Right lobe of liver (tissue), 6 donors: ENCODE measurements around the gene SH3RF3. TPM values are rescaled to one million over a fixed set of nuclear protein-coding genes. Genes with fewer than 3 reads are reported as not detected.
A peak's percentile ranks its signal among the peaks of the same experiment; 100 is the strongest.

Experiments used
- ATAC-seq, 4 donors: fragments of 200-7000 bp; cut with Tn5 transposase; one replicate each; pipeline ENCODE4 v1.9.1; 2020; ENCODE audit warnings: mild to moderate bottlenecking in 4 of 4, moderate library complexity in 4 of 4
- DNase-seq, 3 donors: peaks; one replicate each; pipeline ENCODE4 v3.0.0-alpha.2; 2020
- H3K27ac ChIP-seq, 3 donors: fragments of 200-600 bp; one replicate each; pipeline ENCODE4 v1.8.0; 2022
- H3K27me3 ChIP-seq, 2 donors: fragments of 200-600 bp; one replicate each; pipeline ENCODE4 v1.8.0; 2022
- H3K36me3 ChIP-seq, 4 donors: fragments of 200-600 bp; sonication (generic) in 1 of 4; one replicate each; pipeline versions ENCODE4 v1.5.1 to v1.8.0; 2017 to 2022; ENCODE audit warnings: control low read depth in 1 of 4
- H3K4me1 ChIP-seq, 4 donors: fragments of 200-600 bp; sonication (generic) in 1 of 4; one replicate each; pipeline versions ENCODE4 v1.5.1 to v1.8.0; 2017 to 2022; ENCODE audit warnings: control low read depth in 1 of 4
- H3K4me3 ChIP-seq, 3 donors: fragments of 200-600 bp; one replicate each; pipeline ENCODE4 v1.8.0; 2022
- H3K9me3 ChIP-seq, 4 donors: fragments of 200-600 bp; sonication (generic) in 1 of 4; one replicate each; pipeline versions ENCODE4 v1.5.1 to v1.8.0; 2017 to 2022; ENCODE audit warnings: control low read depth in 1 of 4
- CTCF ChIP-seq, 4 donors: fragments of 200-600 bp in 3 of 4; fragments of 450-650 bp in 1 of 4; IDR thresholded peaks; one replicate each; pipeline versions ENCODE4 v1.5.1 to v1.8.0; 2016 to 2022; ENCODE audit warnings: antibody characterized with exemption in 4 of 4, mild to moderate bottlenecking in 2 of 4
- POLR2A ChIP-seq: fragments of 450-650 bp; IDR thresholded peaks from one replicate; pipeline ENCODE4 v1.6.1; 2017; ENCODE audit warnings: antibody characterized with exemption, mild to moderate bottlenecking
- WGBS: methylation state at CpG from one replicate; pipeline ENCODE4 v1.1.6; 2018; ENCODE audit warnings: low coverage, low lambda C conversion rate; ENCODE audit not compliant: insufficient coverage; ENCODE audit errors: missing lambda C conversion rate; 5-methylcytosine and 5-hydroxymethylcytosine counted together
- intact Hi-C, 2 donors: fragments of 100-400 bp; cut with DNase I; formaldehyde crosslinking; loops; one replicate each; pipeline versions ENCODE4 v1.11.2 to v1.14.1; 2022
- total RNA-seq, 6 experiments: library from RNA; depleted of rRNA in 2 of 6; stranded (reverse); fragments of >200 nt in 2 of 6; fragmentation: NEBNext Ultra II Directional in 3 of 6; extraction: Animal tissue kit (Norgen Biotek cat#: 25700) in 3 of 6; gene quantifications; one replicate each; pipeline versions ENCODE4 v1.1.0 to v1.2.4, GENCODE V29; 2016 to 2023
- donor health status: DM: no; HTN: yes; CAD: no.
- donor health status: DM: no; HTN: no; CAD: no.
- donor health status: DM: no; HTN: no; CAD: no.
- donor health status: DM: no; HTN: yes; CAD: no.
- donor health status: DM: no; HTN: yes; CAD: no.

The SH3RF3 gene
- total RNA-seq, 6 experiments from 2014 or later = 0.68 to 1.6 (median 1.2) TPM

GRCh38 chr2:109437325-109438090 lies 308.5 kb downstream of the SH3RF3 start:
- intact Hi-C loops = no loop called here
- peak in 2 of 4 donors; percentile 45 to 55 for ATAC-seq
- Histone ChIP-seq H3K27me3 (no peaks in the 10 kb centered on the region), H3K36me3 (no peaks in the 10 kb centered on the region), H3K27ac (no peak overlapping the region), H3K4me3 (no peak overlapping the region), H3K4me1 (peaks cover 0 to 29% (median 0%) of the 10 kb centered on the region in 4 donors), H3K9me3 (no peaks in the 10 kb centered on the region)
- TF ChIP-seq POLR2A = no peak
- TF ChIP-seq CTCF (IDR thresholded peaks at IDR 0.05) = no peak
- WGBS = 69% methylated on average over 11 of the region's 15 CpGs
- no peak for DNase-seq

- no peaks in the 10 kb centered on the region for H3K27me3 ChIP-seq
- ATAC-seq = peak in 1 of 4 donors; percentile 3
- H3K9me3 ChIP-seq = no peaks in the 10 kb centered on the region
- no peak overlapping the region for H3K4me3 ChIP-seq
- intact Hi-C loops = no loop called here
- TF ChIP-seq POLR2A (no peak), CTCF (IDR thresholded peaks at IDR 0.05) (no peak)
- H3K27ac ChIP-seq = peak overlapping the region in 1 of 3 donors; percentile 38
- H3K4me1 ChIP-seq = peaks cover 0 to 29% (median 0%) of the 10 kb centered on the region in 4 donors
- H3K36me3 ChIP-seq = no peaks in the 10 kb centered on the region
- no peak for DNase-seq
- 83% methylated on average over 1 of the region's 1 CpG for WGBS
These were observed 309.1 kb downstream of the SH3RF3 start for GRCh38 chr2:109438146-109438545.

GRCh38 chr2:109438773-109439389 lies 309.9 kb downstream of the SH3RF3 start:
- Histone ChIP-seq H3K36me3 (no peaks in the 10 kb centered on the region), H3K4me3 (no peak overlapping the region), H3K4me1 (peaks cover 0 to 29% (median 0%) of the 10 kb centered on the region in 4 donors), H3K27ac (peak overlapping the region in 1 of 3 donors; percentile 47), H3K9me3 (no peaks in the 10 kb centered on the region), H3K27me3 (no peaks in the 10 kb centered on the region)
- ATAC-seq (peak in 3 of 4 donors; percentile 14 to 80 (median 77)), DNase-seq (peak in 2 of 3 donors; percentile 42 to 78)
- no peak for TF ChIP-seq CTCF (IDR thresholded peaks at IDR 0.05)
- TF ChIP-seq POLR2A = no peak
- WGBS = 80% methylated on average over 3 of the region's 8 CpGs
- intact Hi-C loops = no loop called here

GRCh38 chr2:109439390-109439786 lies 310.4 kb downstream of the SH3RF3 start:
- no peak for ATAC-seq
- Histone ChIP-seq H3K4me1 (peaks cover 0 to 29% (median 0%) of the 10 kb centered on the region in 4 donors), H3K36me3 (no peaks in the 10 kb centered on the region), H3K4me3 (no peak overlapping the region), H3K9me3 (no peaks in the 10 kb centered on the region), H3K27ac (peak overlapping the region in 1 of 3 donors; percentile 47), H3K27me3 (no peaks in the 10 kb centered on the region)
- TF ChIP-seq POLR2A (no peak), CTCF (IDR thresholded peaks at IDR 0.05) (no peak)
- 84% methylated on average over 3 of the region's 4 CpGs for WGBS
- peak in 1 of 3 donors; percentile 5 for DNase-seq
- intact Hi-C loops = no loop called here
